Stimulated activated memory B cell treated with anti-CD40 and anti-IgM and Interleukin-4, amounts not matched to agents 10 μg/mL and 1 μg/mL and 100 μg/mL, for 72 hours (primary cell): Measurements from ENCODE around the gene SOX21.

Source experiments
- ATAC-seq: fragments of 150-1000 bp; cut with Tn5 transposase; 2 replicates; pipeline ENCODE4 v1.10.0; 2021
- H3K27ac Mint-ChIP-seq: one replicate; pipeline ENCODE4 v1.8.0; 2022; ENCODE audit warnings: mild to moderate bottlenecking, mixed read lengths
- H3K27me3 Mint-ChIP-seq: one replicate; pipeline ENCODE4 v1.8.0; 2022; ENCODE audit warnings: mixed read lengths
- H3K36me3 Mint-ChIP-seq: one replicate; pipeline ENCODE4 v1.8.0; 2022; ENCODE audit warnings: mixed read lengths
- H3K4me1 Mint-ChIP-seq: one replicate; pipeline ENCODE4 v1.8.0; 2022; ENCODE audit warnings: mixed read lengths
- H3K4me3 Mint-ChIP-seq: one replicate; pipeline ENCODE4 v1.8.0; 2022; ENCODE audit warnings: mild to moderate bottlenecking, moderate library complexity, mixed read lengths
- H3K9me3 Mint-ChIP-seq: one replicate; pipeline ENCODE4 v1.8.0; 2022; ENCODE audit warnings: mixed read lengths

The SOX21 gene

GRCh38 chr13:94703721-94704314 lies 8.5 kb downstream of the SOX21 start:
- peaks cover 95% of the 10 kb centered on the region for H3K27me3 Mint-ChIP-seq
- peaks cover 6% of the 10 kb centered on the region for H3K4me1 Mint-ChIP-seq
- H3K27ac Mint-ChIP-seq: no peak overlapping the region
- no peaks in the 10 kb centered on the region for H3K36me3 Mint-ChIP-seq
- no peak for ATAC-seq
- H3K4me3 Mint-ChIP-seq: no peak overlapping the region
- H3K9me3 Mint-ChIP-seq: peaks cover 6% of the 10 kb centered on the region

- H3K4me1 Mint-ChIP-seq: peaks cover 6% of the 10 kb centered on the region
- no peak overlapping the region for H3K27ac Mint-ChIP-seq
- ATAC-seq: no peak
- H3K4me3 Mint-ChIP-seq: no peak overlapping the region
- H3K9me3 Mint-ChIP-seq: peaks cover 6% of the 10 kb centered on the region
- H3K36me3 Mint-ChIP-seq: no peaks in the 10 kb centered on the region
- peaks cover 95% of the 10 kb centered on the region for H3K27me3 Mint-ChIP-seq
Observed at GRCh38 chr13:94703271-94703670, 9.1 kb downstream of the SOX21 start.

GRCh38 chr13:94702181-94703041 lies 9.9 kb downstream of the SOX21 start:
- H3K4me3 Mint-ChIP-seq: no peak overlapping the region
- H3K27me3 Mint-ChIP-seq: peaks cover 95% of the 10 kb centered on the region
- H3K4me1 Mint-ChIP-seq: peaks cover under 1% of the 10 kb centered on the region
- no peak overlapping the region for H3K27ac Mint-ChIP-seq
- ATAC-seq: no peak
- no peaks in the 10 kb centered on the region for H3K36me3 Mint-ChIP-seq
- peaks cover 6% of the 10 kb centered on the region for H3K9me3 Mint-ChIP-seq

- Mint-ChIP-seq H3K9me3 (peaks cover 6% of the 10 kb centered on the region), H3K36me3 (no peaks in the 10 kb centered on the region), H3K27ac (no peak overlapping the region), H3K4me1 (no peaks in the 10 kb centered on the region), H3K4me3 (no peak overlapping the region), H3K27me3 (peaks cover 87% of the 10 kb centered on the region)
- no peak for ATAC-seq
Observed at GRCh38 chr13:94701313-94702180, 10.8 kb downstream of the SOX21 start.

- peaks cover 76% of the 10 kb centered on the region for H3K27me3 Mint-ChIP-seq
- H3K36me3 Mint-ChIP-seq: no peaks in the 10 kb centered on the region
- peaks cover 6% of the 10 kb centered on the region for H3K9me3 Mint-ChIP-seq
- H3K4me1 Mint-ChIP-seq: no peaks in the 10 kb centered on the region
- H3K4me3 Mint-ChIP-seq: no peak overlapping the region
- ATAC-seq: no peak
- no peak overlapping the region for H3K27ac Mint-ChIP-seq
Observed at GRCh38 chr13:94700536-94700935, 11.8 kb downstream of the SOX21 start.

- Mint-ChIP-seq H3K4me3 (no peak overlapping the region), H3K27ac (no peak overlapping the region), H3K36me3 (no peaks in the 10 kb centered on the region), H3K27me3 (peaks cover 72% of the 10 kb centered on the region), H3K4me1 (no peaks in the 10 kb centered on the region), H3K9me3 (peaks cover 6% of the 10 kb centered on the region)
- no peak for ATAC-seq
Observed at GRCh38 chr13:94700051-94700535, 12.3 kb downstream of the SOX21 start.

- no peaks in the 10 kb centered on the region for H3K9me3 Mint-ChIP-seq
- no peaks in the 10 kb centered on the region for H3K36me3 Mint-ChIP-seq
- H3K27me3 Mint-ChIP-seq: peaks cover 35% of the 10 kb centered on the region
- no peaks in the 10 kb centered on the region for H3K4me1 Mint-ChIP-seq
- no peak overlapping the region for H3K27ac Mint-ChIP-seq
- ATAC-seq: no peak
- no peak overlapping the region for H3K4me3 Mint-ChIP-seq
Observed at GRCh38 chr13:94696171-94696570, 16.2 kb downstream of the SOX21 start.

- ATAC-seq: no peak
- H3K4me1 Mint-ChIP-seq: no peaks in the 10 kb centered on the region
- H3K36me3 Mint-ChIP-seq: no peaks in the 10 kb centered on the region
- H3K27me3 Mint-ChIP-seq: no peaks in the 10 kb centered on the region
- H3K4me3 Mint-ChIP-seq: no peak overlapping the region
- H3K9me3 Mint-ChIP-seq: no peaks in the 10 kb centered on the region
- H3K27ac Mint-ChIP-seq: no peak overlapping the region
Observed at GRCh38 chr13:94692030-94692429, 20.3 kb downstream of the SOX21 start.

GRCh38 chr13:94683409-94683808 lies 28.9 kb downstream of the SOX21 start:
- peaks cover 18% of the 10 kb centered on the region for H3K27me3 Mint-ChIP-seq
- H3K9me3 Mint-ChIP-seq: no peaks in the 10 kb centered on the region

GRCh38 chr13:94682229-94682628 lies 30.1 kb downstream of the SOX21 start:
- Mint-ChIP-seq H3K4me3 (no peak overlapping the region), H3K9me3 (no peaks in the 10 kb centered on the region)

More at GRCh38 chr13:94683409-94683808, 28.9 kb downstream of the SOX21 start:
- Mint-ChIP-seq H3K27ac (no peak overlapping the region), H3K4me1 (no peaks in the 10 kb centered on the region), H3K4me3 (no peak overlapping the region), H3K36me3 (no peaks in the 10 kb centered on the region)
- no peak for ATAC-seq

GRCh38 chr13:94679614-94680013 lies 32.7 kb downstream of the SOX21 start:
- no peaks in the 10 kb centered on the region for H3K4me1 Mint-ChIP-seq
- H3K9me3 Mint-ChIP-seq: no peaks in the 10 kb centered on the region
- H3K36me3 Mint-ChIP-seq: no peaks in the 10 kb centered on the region
- H3K4me3 Mint-ChIP-seq: no peak overlapping the region
- H3K27me3 Mint-ChIP-seq: peaks cover 29% of the 10 kb centered on the region
- no peak for ATAC-seq
- no peak overlapping the region for H3K27ac Mint-ChIP-seq

More at GRCh38 chr13:94682229-94682628, 30.1 kb downstream of the SOX21 start:
- Mint-ChIP-seq H3K27me3 (peaks cover 28% of the 10 kb centered on the region), H3K4me1 (no peaks in the 10 kb centered on the region), H3K27ac (no peak overlapping the region), H3K36me3 (no peaks in the 10 kb centered on the region)
- no peak for ATAC-seq

GRCh38 chr13:94678845-94679244 lies 33.5 kb downstream of the SOX21 start:
- ATAC-seq: no peak
- Mint-ChIP-seq H3K9me3 (no peaks in the 10 kb centered on the region), H3K27ac (no peak overlapping the region), H3K4me3 (no peak overlapping the region), H3K36me3 (no peaks in the 10 kb centered on the region), H3K4me1 (no peaks in the 10 kb centered on the region), H3K27me3 (peaks cover 35% of the 10 kb centered on the region)

GRCh38 chr13:94677799-94678198 lies 34.5 kb downstream of the SOX21 start:
- peaks cover 28% of the 10 kb centered on the region for H3K27me3 Mint-ChIP-seq
- ATAC-seq: no peak

GRCh38 chr13:94674609-94675348 lies 37.6 kb downstream of the SOX21 start:
- no peak for ATAC-seq
- Mint-ChIP-seq H3K36me3 (no peaks in the 10 kb centered on the region), H3K27me3 (peaks cover 37% of the 10 kb centered on the region), H3K4me1 (no peaks in the 10 kb centered on the region), H3K4me3 (no peak overlapping the region), H3K27ac (no peak overlapping the region), H3K9me3 (no peaks in the 10 kb centered on the region)

More at GRCh38 chr13:94677799-94678198, 34.5 kb downstream of the SOX21 start:
- Mint-ChIP-seq H3K36me3 (no peaks in the 10 kb centered on the region), H3K27ac (no peak overlapping the region), H3K4me3 (no peak overlapping the region), H3K9me3 (no peaks in the 10 kb centered on the region), H3K4me1 (no peaks in the 10 kb centered on the region)
